NCI-H146 (cell line): ENCODE results near the gene PCDHGB6.
"Not testable (repeated sequence)": the region's sequence is repeated elsewhere in the genome, so short reads cannot be mapped to it uniquely, and the experiment has no call there.

Experiments used
- DNase-seq: peaks from one replicate; lab custom pipeline; 2025; lab: John Stamatoyannopoulos, UW

PCDHGB6 gene

DNA sequence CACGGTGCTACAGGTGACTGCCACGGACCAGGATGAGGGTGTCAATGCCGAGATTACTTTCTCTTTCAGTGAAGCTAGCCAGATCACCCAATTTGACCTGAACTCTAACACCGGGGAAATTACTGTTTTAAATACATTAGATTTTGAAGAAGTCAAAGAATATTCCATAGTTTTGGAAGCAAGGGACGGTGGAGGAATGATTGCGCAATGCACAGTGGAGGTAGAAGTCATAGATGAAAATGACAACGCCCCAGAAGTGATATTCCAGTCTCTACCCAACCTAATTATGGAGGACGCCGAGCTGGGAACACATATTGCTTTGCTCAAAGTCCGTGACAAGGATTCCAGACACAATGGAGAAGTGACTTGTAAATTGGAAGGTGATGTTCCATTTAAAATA lies 19.2 kb upstream of the PCDHGB6 start:
- no peak for DNase-seq

DNA sequence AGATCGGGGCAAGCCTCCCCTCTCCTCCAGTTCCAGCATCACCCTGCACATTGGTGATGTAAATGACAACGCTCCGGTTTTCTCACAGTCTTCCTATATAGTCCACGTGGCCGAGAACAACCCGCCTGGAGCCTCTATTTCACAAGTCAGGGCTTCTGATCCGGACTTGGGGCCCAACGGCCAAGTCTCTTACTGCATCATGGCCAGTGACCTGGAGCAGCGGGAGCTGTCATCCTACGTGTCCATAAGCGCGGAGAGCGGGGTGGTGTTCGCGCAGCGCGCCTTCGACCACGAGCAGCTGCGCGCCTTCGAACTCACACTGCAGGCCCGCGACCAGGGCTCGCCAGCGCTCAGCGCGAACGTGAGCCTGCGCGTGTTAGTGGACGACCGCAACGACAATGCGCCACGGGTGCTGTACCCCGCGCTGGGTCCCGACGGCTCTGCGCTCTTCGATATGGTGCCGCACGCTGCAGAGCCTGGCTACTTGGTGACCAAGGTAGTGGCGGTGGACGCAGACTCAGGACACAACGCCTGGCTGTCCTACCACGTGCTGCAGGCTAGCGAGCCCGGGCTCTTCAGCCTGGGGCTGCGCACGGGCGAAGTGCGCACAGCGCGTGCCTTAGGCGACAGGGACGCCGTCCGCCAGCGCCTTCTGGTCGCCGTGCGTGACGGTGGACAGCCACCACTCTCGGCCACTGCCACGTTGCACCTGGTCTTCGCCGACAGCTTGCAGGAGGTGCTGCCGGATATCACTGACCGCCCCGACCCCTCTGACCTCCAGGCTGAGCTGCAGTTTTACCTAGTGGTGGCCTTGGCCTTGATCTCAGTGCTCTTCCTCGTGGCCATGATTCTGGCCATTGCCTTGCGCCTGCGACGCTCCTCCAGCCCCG lies 18.4 kb upstream of the PCDHGB6 start:
- no peak for DNase-seq

DNA sequence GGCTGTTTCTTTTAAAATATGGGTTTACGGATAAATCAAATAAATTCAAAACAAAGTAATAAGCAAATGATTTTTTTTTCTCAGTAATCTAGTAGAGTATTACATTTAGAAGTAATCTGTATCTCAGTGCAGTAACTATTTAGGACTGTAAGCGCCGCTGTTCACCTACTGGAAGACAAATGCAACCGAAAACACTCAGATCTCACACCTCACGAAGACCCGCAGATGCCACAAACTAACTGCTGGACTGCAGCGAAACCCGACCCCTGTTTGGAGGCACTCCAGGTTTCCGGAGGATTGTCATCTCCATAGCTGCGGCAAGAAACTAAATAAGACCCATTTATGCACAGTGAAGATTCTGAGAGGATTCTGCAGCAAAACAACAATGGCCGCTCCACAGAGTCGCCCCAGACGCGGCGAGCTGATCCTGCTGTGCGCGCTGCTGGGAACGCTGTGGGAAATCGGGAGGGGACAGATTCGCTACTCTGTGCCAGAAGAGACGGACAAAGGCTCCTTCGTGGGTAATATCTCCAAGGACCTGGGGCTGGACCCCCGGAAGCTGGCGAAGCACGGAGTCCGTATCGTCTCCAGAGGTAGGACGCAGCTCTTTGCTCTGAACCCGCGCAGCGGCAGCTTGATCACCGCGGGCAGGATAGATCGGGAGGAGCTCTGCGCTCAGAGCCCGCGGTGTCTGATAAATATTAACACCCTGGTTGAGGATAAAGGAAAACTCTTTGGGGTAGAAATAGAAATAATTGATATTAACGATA lies 15.2 kb upstream of the PCDHGB6 start, which contains the start of gene PCDHGA8:
Gene PCDHGA8, plus strand, starts transcription at position 205 of the 770 bp plus-strand sequence. Its CDS starts 181 bp downstream, at position 386.
- no peak for DNase-seq

DNA sequence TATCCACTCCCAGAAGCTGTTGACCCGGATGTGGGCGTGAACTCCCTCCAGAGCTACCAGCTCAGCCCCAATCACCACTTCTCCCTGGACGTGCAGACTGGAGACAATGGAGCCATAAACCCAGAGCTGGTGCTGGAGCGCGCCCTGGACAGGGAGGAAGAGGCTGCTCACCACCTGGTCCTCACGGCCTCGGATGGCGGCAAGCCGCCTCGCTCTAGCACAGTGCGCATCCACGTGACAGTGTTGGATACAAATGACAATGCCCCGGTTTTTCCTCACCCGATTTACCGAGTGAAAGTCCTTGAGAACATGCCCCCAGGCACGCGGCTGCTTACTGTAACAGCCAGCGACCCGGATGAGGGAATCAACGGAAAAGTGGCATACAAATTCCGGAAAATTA lies 14.6 kb upstream of the PCDHGB6 start:
- no peak for DNase-seq

DNA sequence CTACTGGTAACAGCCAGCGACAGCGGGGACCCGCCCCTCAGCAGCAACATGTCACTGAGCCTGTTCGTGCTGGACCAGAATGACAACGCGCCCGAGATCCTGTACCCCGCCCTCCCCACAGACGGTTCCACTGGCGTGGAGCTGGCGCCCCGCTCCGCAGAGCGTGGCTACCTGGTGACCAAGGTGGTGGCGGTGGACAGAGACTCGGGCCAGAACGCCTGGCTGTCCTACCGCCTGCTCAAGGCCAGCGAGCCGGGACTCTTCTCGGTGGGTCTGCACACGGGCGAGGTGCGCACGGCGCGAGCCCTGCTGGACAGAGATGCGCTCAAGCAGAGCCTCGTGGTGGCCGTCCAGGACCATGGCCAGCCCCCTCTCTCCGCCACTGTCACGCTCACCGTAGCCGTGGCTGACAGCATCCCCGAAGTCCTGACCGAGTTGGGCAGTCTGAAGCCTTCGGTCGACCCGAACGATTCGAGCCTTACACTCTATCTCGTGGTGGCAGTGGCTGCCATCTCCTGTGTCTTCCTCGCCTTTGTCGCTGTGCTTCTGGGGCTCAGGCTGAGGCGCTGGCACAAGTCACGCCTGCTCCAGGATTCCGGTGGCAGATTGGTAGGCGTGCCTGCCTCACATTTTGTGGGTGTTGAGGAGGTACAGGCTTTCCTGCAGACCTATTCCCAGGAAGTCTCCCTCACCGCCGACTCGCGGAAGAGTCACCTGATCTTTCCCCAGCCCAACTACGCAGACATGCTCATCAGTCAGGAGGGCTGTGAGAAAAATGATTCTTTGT lies 13.2 kb upstream of the PCDHGB6 start:
- DNase-seq, result not testable (repeated sequence)

DNA sequence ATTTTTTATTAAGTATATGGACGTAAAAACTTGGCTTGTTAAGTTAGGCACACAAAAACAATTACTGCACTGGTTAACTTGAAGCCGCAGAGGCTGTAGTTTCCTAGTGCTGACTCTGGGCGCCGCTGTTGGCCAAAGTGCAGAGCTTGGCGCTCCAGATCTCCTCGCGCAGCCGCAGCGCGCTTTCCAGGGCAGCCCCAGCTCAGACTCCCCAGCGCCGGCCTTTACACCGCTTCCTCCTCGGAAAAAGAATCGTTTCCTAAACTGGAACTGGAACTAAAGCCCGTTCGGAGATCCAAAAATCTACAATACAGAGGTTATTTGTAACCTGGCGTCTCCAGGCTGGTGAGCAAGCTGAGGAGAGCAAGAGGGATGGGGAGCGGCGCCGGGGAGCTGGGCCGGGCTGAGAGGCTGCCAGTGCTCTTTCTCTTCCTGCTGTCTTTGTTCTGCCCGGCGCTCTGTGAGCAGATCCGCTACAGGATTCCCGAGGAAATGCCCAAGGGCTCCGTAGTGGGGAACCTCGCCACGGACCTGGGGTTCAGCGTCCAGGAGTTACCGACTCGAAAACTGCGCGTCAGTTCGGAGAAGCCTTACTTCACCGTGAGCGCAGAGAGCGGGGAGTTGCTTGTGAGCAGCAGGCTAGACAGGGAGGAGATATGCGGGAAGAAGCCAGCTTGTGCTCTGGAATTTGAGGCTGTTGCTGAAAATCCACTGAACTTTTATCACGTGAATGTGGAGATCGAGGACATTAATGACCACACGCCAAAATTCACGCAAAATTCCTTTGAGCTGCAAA lies 9.9 kb upstream of the PCDHGB6 start, which contains the start of gene PCDHGB5:
Gene PCDHGB5, plus strand, starts transcription at position 192 of the 796 bp plus-strand sequence. Its CDS starts 181 bp downstream, at position 373.
- DNase-seq, result not testable (repeated sequence)

DNA sequence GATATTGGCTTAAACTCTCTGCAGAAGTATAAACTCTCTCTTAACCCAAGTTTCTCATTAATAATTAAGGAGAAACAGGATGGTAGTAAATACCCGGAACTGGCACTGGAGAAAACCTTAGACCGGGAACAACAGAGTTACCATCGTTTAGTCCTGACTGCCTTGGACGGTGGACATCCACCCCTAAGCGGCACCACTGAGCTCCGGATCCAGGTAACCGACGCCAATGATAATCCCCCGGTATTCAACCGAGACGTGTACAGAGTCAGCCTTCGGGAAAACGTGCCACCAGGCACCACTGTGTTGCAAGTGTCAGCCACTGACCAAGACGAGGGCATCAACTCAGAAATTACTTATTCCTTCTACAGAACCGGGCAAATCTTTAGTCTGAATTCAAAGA lies 9.2 kb upstream of the PCDHGB6 start:
- no peak for DNase-seq

DNA sequence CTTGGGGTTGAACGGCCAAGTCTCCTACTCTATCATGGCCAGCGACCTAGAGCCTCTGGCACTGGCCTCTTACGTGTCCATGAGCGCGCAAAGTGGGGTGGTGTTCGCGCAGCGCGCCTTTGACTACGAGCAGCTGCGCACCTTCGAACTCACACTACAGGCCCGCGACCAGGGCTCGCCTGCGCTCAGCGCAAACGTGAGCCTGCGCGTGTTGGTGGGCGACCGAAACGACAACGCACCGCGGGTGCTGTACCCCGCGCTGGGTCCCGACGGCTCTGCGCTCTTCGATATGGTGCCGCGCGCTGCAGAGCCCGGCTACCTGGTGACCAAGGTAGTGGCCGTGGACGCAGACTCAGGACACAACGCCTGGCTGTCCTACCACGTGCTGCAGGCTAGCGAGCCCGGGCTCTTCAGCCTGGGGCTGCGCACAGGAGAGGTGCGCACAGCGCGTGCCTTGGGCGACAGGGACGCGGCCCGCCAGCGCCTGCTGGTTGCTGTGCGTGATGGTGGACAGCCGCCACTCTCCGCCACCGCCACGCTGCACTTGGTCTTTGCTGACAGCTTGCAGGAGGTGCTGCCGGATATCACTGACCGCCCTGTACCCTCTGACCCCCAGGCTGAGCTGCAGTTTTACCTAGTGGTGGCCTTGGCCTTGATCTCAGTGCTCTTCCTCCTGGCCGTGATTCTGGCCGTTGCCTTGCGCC lies 8.1 kb upstream of the PCDHGB6 start:
- no peak for DNase-seq

DNA sequence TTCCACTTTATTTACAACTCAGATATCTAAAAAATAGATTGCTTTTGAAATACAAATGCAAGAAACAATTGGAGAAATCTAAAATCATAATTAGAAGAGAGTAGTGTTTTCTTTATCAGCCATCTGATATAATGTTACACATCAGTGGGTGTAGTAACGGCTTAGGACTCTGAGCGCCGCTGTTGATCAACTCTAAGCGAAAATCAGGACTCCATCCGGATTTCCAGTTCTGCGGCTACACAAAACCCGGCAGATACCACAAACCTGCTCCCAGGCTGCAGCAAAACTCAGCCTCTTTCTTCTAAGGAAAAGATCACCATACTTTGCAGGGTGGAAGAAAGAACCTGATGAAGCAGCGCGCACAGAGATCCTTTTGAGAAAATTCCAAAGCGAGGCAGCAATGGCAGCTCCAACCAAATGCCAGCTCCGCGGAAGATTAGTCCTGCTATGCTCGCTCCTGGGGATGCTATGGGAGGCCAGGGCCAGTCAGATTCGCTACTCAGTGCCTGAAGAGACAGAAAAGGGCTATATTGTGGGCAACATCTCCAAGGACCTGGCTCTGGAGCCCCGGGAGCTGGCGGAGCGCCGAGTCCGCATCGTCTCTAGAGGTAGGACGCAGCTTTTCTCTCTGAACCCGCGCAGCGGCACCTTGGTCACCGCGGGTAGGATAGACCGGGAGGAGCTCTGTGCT lies 5.1 kb upstream of the PCDHGB6 start, which contains the start of gene PCDHGA9:
Gene PCDHGA9, plus strand, starts transcription at position 226 of the 691 bp plus-strand sequence. Its CDS starts 175 bp downstream, at position 401.
- no peak for DNase-seq

DNA sequence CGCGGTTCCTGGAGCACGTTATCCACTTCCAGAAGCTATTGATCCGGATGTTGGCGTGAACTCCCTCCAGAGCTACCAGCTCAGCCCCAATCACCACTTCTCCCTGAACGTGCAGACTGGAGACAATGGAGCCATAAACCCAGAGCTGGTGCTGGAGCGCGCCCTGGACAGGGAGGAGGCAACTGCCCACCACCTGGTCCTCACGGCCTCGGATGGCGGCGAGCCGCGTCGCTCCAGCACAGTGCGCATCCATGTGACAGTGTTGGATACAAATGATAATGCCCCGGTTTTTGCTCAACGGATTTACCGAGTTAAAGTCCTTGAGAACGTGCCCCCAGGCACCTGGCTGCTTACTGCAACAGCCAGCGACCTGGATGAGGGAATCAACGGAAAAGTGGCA lies 4.4 kb upstream of the PCDHGB6 start:
- DNase-seq, result no peak

DNA sequence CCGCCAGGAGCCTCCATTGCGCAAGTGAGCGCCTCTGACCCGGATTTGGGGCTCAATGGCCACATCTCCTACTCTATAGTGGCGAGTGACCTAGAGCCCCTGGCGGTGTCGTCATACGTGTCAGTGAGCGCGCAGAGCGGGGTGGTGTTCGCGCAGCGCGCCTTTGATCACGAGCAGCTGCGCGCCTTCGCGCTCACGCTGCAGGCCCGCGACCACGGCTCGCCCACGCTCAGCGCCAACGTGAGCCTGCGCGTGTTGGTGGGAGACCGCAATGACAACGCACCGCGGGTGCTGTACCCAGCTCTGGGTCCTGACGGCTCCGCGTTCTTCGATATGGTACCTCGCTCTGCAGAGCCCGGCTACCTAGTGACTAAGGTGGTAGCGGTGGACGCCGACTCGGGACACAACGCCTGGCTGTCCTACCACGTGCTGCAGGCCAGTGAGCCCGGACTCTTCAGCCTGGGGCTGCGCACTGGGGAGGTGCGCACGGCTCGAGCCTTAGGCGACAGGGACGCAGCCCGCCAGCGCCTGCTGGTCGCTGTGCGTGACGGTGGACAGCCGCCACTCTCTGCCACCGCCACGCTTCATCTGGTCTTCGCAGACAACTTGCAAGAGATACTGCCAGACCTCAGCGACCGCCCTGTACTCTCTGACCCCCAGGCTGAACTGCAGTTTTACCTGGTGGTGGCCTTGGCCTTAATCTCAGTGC lies 1.9 kb downstream of the PCDHGB6 start:
- DNase-seq, result no peak

DNA sequence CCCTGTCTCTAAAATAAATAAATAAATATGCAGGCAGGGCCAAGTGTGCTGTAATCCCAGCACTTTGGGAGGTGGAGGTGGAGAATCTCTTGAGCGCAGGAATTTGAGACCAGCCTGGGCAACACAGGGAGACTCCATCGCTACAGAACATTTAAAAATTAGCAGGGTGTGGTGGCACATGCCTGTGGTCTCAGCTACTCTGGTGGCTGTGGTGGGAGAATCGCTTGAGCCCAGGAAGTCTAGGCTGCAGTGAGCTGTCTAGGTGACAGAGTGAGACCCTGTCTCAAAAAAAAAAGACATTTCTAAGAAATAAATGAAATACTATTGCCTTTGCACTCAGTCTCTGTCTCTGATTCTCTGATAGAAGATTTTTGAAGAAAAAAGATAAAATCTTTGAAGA lies 3.8 kb downstream of the PCDHGB6 start:
- no peak for DNase-seq

DNA sequence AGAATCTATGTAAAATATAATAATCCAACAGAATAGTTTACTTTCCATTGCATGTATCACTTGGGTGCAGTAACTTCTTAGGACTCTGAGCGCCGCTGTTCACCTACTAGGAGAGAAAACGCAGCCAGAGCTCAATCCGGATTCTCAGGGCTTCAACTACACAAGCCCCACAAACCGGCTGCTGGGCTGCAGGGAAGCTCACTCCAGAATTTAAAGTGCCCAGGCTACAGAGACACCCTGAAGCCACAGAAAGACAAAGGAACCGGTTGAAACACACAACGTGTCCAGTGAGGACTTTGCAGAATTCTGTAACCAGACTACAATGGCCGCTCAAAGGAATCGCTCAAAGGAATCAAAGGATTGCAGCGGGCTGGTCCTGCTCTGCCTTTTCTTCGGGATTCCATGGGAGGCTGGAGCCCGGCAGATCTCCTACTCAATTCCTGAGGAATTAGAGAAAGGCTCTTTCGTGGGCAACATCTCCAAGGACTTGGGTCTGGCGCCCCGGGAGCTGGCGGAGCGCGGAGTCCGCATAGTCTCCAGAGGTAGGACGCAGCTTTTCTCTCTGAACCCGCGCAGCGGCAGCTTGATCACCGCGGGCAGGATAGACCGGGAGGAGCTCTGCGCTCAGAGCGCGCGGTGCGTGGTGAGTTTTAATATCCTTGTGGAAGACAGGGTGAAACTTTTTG lies 5.2 kb downstream of the PCDHGB6 start, which contains the start of gene PCDHGA10:
Gene PCDHGA10, plus strand, starts transcription at position 134 of the 686 bp plus-strand sequence. Its CDS starts 189 bp downstream, at position 323.
- DNase-seq, result no peak

DNA sequence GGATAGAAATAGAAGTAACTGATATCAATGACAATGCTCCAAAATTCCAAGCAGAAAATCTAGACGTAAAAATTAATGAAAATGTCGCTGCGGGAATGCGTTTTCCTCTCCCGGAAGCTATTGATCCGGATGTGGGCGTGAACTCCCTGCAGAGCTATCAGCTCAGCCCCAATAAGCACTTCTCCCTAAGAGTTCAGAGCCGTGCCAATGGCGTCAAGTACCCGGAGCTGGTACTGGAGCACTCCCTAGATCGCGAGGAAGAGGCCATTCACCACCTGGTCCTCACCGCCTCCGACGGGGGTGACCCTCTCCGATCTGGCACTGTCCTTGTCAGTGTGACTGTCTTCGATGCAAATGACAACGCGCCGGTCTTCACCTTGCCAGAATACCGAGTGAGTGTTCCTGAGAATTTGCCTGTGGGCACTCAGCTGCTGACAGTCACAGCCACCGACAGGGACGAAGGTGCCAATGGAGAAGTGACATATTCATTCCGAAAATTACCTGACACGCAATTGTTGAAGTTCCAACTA lies 5.8 kb downstream of the PCDHGB6 start:
- DNase-seq, result no peak

DNA sequence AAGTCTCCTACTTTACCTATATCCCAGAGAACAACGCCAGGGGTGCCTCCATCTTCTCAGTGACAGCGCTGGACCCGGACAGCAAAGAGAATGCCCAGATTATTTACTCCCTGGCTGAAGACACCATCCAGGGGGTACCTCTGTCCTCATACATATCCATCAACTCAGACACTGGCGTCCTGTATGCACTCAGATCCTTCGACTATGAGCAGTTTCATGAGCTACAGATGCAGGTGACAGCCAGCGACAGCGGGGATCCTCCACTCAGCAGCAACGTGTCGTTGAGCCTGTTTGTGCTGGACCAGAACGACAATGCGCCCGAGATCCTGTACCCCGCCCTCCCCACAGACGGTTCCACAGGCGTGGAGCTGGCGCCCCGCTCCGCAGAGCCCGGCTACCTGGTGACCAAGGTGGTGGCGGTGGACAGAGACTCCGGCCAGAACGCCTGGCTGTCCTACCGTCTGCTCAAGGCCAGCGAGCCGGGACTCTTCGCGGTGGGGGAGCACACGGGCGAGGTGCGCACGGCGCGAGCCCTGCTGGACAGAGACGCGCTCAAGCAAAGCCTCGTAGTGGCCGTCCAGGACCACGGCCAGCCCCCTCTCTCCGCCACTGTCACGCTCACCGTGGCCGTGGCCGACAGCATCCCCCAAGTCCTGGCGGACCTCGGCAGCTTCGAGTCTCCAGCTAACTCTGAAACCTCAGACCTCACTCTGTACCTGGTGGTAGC lies 6.9 kb downstream of the PCDHGB6 start:
- DNase-seq, result not testable (repeated sequence)

DNA sequence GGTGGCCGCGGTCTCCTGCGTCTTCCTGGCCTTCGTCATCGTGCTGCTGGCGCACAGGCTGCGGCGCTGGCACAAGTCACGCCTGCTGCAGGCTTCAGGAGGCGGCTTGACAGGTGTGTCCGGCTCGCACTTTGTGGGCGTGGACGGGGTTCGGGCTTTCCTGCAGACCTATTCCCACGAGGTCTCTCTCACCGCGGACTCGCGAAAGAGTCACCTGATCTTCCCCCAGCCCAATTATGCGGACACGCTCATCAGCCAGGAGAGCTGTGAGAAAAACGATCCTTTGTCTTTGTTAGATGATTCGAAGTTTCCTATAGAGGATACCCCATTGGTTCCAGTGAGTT lies 7.4 kb downstream of the PCDHGB6 start:
- not testable (repeated sequence) for DNase-seq

DNA sequence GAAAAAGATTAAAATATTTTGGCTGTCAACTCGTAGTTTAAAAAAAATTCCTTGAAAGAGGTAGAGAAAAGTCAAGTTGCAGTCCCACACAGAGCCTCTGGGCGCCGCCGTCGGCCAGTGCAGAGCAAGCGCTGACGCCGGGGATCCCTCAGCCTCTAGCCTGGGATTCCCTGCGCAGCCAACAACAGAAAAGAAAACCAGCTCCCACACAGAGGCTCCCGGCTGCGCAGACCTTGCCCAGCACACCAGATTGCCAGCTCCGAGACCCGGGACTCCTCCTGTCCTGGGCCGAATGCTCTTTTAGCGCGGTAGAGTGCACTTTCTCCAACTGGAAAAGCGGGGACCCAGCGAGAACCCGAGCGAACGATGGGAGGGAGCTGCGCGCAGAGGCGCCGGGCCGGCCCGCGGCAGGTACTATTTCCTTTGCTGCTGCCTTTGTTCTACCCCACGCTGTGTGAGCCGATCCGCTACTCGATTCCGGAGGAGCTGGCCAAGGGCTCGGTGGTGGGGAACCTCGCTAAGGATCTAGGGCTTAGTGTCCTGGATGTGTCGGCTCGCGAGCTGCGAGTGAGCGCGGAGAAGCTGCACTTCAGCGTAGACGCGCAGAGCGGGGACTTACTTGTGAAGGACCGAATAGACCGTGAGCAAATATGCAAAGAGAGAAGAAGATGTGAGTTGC lies 9.8 kb downstream of the PCDHGB6 start, which contains the start of gene PCDHGB7:
Gene PCDHGB7, plus strand, starts transcription at position 184 of the 679 bp plus-strand sequence. Its CDS starts 183 bp downstream, at position 367.
- DNase-seq, result peak; percentile 1
